AG04450 (cell line): ENCODE measurements around the gene POLR1F. TPM values are rescaled to one million over a fixed set of nuclear protein-coding genes. Genes with fewer than 3 reads are reported as not detected.
"Not testable (repeated sequence)": the region's sequence is repeated elsewhere in the genome, so short reads cannot be mapped to it uniquely, and the experiment has no call there.

Experiments
- CTCF ChIA-PET: fragments of 300-600, 350-600 bp; formaldehyde crosslinking; extraction: SDS; loops from one replicate; lab custom pipeline; 2022; ENCODE audit warnings: antibody characterized with exemption, inconsistent platforms; lab: Charles Lee
- POLR2A ChIA-PET: fragments of 350-600 bp; formaldehyde crosslinking; extraction: SDS; loops from one replicate; lab custom pipeline; 2021; ENCODE audit warnings: antibody characterized with exemption, inconsistent platforms; lab: Yijun Ruan, JAX
- DNase-seq: peaks from one replicate; pipeline ENCODE4 v3.0.0-alpha.2; 2011; ENCODE audit warnings: low read depth, low spot score
- H3K27ac ChIP-seq: one replicate; pipeline ENCODE4 v1.5.1; 2012; ENCODE audit warnings: low read depth, low read length, control low read depth
- H3K27me3 ChIP-seq: one replicate; pipeline ENCODE4 v1.6.0; 2012; ENCODE audit warnings: low read length; ENCODE audit not compliant: control insufficient read depth, insufficient read depth
- H3K4me3 ChIP-seq: 2 replicates; pipeline ENCODE4 v1.5.1; 2011; ENCODE audit warnings: mild to moderate bottlenecking, low read depth, low read length, control low read depth
- H3K9me3 ChIP-seq: 2 replicates; pipeline ENCODE4 v1.5.1; 2012; ENCODE audit warnings: low read length; ENCODE audit not compliant: control insufficient read depth, insufficient read depth
- CTCF ChIP-seq: IDR thresholded peaks from 2 replicates; pipeline ENCODE4 v1.5.1; 2011; ENCODE audit warnings: low read depth, low read length, control low read depth, inconsistent platforms
- polyA plus RNA-seq: library from polyadenylated mRNA; depleted of rRNA; stranded (reverse); fragments of >200 nt; gene quantifications from 2 replicates; pipeline ENCODE4 v1.2.3, GENCODE V29; 2011

The POLR1F gene
- polyA plus RNA-seq, 1 experiment = 23.6 TPM

DNA sequence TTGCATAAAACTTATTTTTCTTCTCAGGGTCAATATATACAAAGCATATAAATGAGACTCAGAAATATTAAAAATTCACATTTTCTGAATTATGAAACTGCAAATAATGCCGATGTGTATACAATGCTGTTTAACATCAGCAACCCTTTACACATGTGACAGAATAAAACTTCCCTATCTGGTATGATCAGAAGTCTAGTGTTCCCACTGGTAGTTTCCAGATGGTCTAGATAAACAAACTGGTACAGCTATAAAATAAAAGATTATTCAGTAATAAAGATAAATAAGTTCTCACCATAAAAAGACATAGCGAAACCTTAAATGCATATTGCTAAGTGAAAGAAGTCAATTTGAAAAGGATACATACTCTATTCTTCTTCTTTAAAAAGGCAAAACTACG, 7.9 kb downstream of the POLR1F start:
- POLR2A ChIA-PET = no interaction called here
- no peak for TF ChIP-seq CTCF
- CTCF ChIA-PET = interaction anchor here (0.6 to 3.8 kb wide), 3 partner anchors 9 to 275 kb away, joined by 4 to 35 read pairs (median 29); partner anchors contain the start of gene POLR1F

DNA sequence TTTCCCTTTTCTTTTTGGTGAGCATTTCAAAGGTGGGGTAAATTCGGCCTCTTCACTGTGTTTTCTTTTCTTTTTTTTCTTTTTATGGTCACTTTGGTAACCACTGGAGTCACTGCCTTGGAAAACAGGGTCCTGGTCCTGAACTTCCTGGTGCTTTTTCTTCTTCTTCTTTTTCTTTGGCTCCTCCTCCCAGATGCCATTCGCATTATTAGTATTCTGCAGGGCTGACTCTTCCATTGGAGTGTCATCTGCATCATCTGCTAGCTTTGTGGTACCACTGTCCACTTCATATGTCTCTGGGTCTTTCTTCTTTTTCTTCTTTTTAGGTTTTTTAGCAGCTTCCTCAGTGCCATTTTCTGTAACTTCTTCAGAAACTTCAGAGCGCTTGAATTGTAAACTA, 10.5 kb downstream of the POLR1F start:
- CTCF ChIA-PET = interaction anchor here (3.3 to 3.8 kb wide), 2 partner anchors 12 to 16 kb away, joined by 29 to 35 read pairs; partner anchors contain the start of gene POLR1F
- no peak for TF ChIP-seq CTCF
- Histone ChIP-seq H3K4me3 (no peak overlapping the region), H3K27ac (no peak overlapping the region), H3K27me3 (no peaks in the 10 kb centered on the region), H3K9me3 (no peaks in the 10 kb centered on the region)
- POLR2A ChIA-PET = no interaction called here
- no peak for DNase-seq

More for the DNA sequence above, 7.9 kb downstream of the POLR1F start:
- Histone ChIP-seq H3K4me3 (no peak overlapping the region), H3K27me3 (no peaks in the 10 kb centered on the region), H3K27ac (no peak overlapping the region), H3K9me3 (no peaks in the 10 kb centered on the region)
- no peak for DNase-seq

GRCh38 chr7:19696926-19697325, 11.9 kb downstream of the POLR1F start:
- Histone ChIP-seq H3K27me3 (no peaks in the 10 kb centered on the region), H3K27ac (no peak overlapping the region), H3K4me3 (no peak overlapping the region), H3K9me3 (peaks cover 7% of the 10 kb centered on the region; the same call in 1 of the 2 replicates)
- ChIA-PET CTCF (no interaction called here), POLR2A (interaction anchor here (0.8 kb wide), 1 partner anchor 12 kb away, joined by 3 read pairs; no protein-coding TSS in a partner anchor)
- no peak for TF ChIP-seq CTCF
- DNase-seq = no peak

- CTCF ChIA-PET = interaction anchor here (1.7 kb wide), 1 partner anchor 17 kb away, joined by 10 read pairs; the partner anchor contains the start of gene POLR1F
- H3K4me3 ChIP-seq = no peak overlapping the region
- no peaks in the 10 kb centered on the region for H3K27me3 ChIP-seq
- TF ChIP-seq CTCF = no peak
- no peak overlapping the region for H3K27ac ChIP-seq
- no peak for DNase-seq
- peaks cover 8% of the 10 kb centered on the region; the same call in 1 of the 2 replicates for H3K9me3 ChIP-seq
- POLR2A ChIA-PET = no interaction called here
These were observed 16.6 kb downstream of the POLR1F start for GRCh38 chr7:19692111-19692828.

DNA sequence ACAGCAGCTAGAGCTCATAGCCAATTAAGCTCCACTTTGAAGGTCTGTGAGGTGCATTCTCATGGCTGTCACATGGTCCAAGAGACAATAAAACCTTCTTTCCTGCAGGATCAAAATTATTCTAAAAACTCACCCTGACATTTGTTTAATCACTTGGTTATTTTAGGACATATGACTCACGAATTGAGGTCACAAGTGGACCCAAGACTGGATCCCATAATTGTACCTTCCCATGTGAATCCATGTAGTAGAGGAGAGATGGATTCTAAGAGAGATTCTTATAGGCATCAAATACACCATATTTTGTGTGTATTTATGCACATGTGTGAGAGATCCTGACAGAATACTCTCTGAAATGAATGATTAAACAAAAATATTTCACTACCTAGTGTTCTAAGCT, 18.1 kb downstream of the POLR1F start:
- CTCF ChIA-PET = no interaction called here

GRCh38 chr7:19689130-19689529, 19.7 kb downstream of the POLR1F start:
- CTCF ChIA-PET, H3K4me3 ChIP-seq, H3K27ac ChIP-seq, H3K27me3 ChIP-seq, POLR2A ChIA-PET, H3K9me3 ChIP-seq, DNase-seq: not testable (repeated sequence)

More for the DNA sequence above, 18.1 kb downstream of the POLR1F start:
- peaks cover 8% of the 10 kb centered on the region; the same call in 1 of the 2 replicates for H3K9me3 ChIP-seq
- no peak for TF ChIP-seq CTCF
- no peaks in the 10 kb centered on the region for H3K27me3 ChIP-seq
- DNase-seq = no peak
- no peak overlapping the region for H3K4me3 ChIP-seq
- no peak overlapping the region for H3K27ac ChIP-seq
- POLR2A ChIA-PET = no interaction called here
